ENCODE measurements around the gene UCN. TPM values are rescaled to one million over a fixed set of nuclear protein-coding genes. Genes with fewer than 3 reads are reported as not detected.
"Not testable (repeated sequence)": the region's sequence is repeated elsewhere in the genome, so short reads cannot be mapped to it uniquely, and the experiment has no call there.

The UCN gene
- 1 to 10 TPM in 1 of 2 donors, under 1 TPM in 1; 0.41 to 1.1 TPM for polyA plus RNA-seq

- Histone ChIP-seq H3K27ac (ENCODE audit: low read depth in 2 of 2, low read length in 1 of 2) (no peak within 1 kb of the TSS), H3K4me3 (ENCODE audit: low read depth in 1 of 2, low read length in 2 of 2) (no peak within 1 kb of the TSS), H3K9me3 (ENCODE audit: control insufficient read depth in 2 of 2, insufficient read depth in 1 of 2, low read depth in 1 of 2, low read length in 1 of 2) (no peaks in the 10 kb centered on the region), H3K36me3 (ENCODE audit: control insufficient read depth in 2 of 2, insufficient read depth in 2 of 2, low read length in 1 of 2) (peaks cover 0 to 3% of the 10 kb centered on the region in 2 donors), H3K4me1 (ENCODE audit: control insufficient read depth in 2 of 2, insufficient read depth in 2 of 2, low read length in 1 of 2) (peaks cover 5 to 13% of the 10 kb centered on the region in 2 donors), H3K27me3 (ENCODE audit: control insufficient read depth in 1 of 2, insufficient read depth in 2 of 2, low read length in 2 of 2) (peaks cover 0 to 21% of the 10 kb centered on the region in 2 donors)
- 31 to 45% methylated on average over 25 of the region's 25 CpGs for WGBS, 2 donors
Measured at GRCh38 chr2:27308359-27308881, at the start of gene UCN. UCN (minus strand) TSS chr2:27308445; CDS start chr2:27307895, 550 bp downstream.

GRCh38 chr2:27356382-27357181, 48.3 kb upstream of the UCN start, which contains the start of gene GTF3C2:
GTF3C2 (minus strand) TSS chr2:27356764; CDS start chr2:27343554, 13,210 bp downstream.
- Histone ChIP-seq H3K36me3 (ENCODE audit: control insufficient read depth in 2 of 2, insufficient read depth in 2 of 2, low read length in 1 of 2) (no peaks in the 10 kb centered on the region), H3K4me1 (ENCODE audit: control insufficient read depth in 2 of 2, insufficient read depth in 2 of 2, low read length in 1 of 2) (peaks cover 0 to 2% of the 10 kb centered on the region in 2 donors), H3K9me3 (ENCODE audit: control insufficient read depth in 2 of 2, insufficient read depth in 1 of 2, low read depth in 1 of 2, low read length in 1 of 2) (no peaks in the 10 kb centered on the region), H3K4me3 (ENCODE audit: low read depth in 1 of 2, low read length in 2 of 2) (peak within 1 kb of the TSS; percentile 67 to 97), H3K27ac (ENCODE audit: low read depth in 2 of 2, low read length in 1 of 2) (peak within 1 kb of the TSS; percentile 86 to 99), H3K27me3 (ENCODE audit: control insufficient read depth in 1 of 2, insufficient read depth in 2 of 2, low read length in 2 of 2) (no peaks in the 10 kb centered on the region)
- 0 to 1% methylated on average over 67 of the region's 67 CpGs for WGBS, 2 donors

GRCh38 chr2:27356056-27356381, 47.8 kb upstream of the UCN start:
- Histone ChIP-seq H3K4me1 (ENCODE audit: control insufficient read depth in 2 of 2, insufficient read depth in 2 of 2, low read length in 1 of 2) (peaks cover 0 to 2% of the 10 kb centered on the region in 2 donors), H3K27ac (ENCODE audit: low read depth in 2 of 2, low read length in 1 of 2) (peak overlapping the region; percentile 86 to 99)

GRCh38 chr2:27354597-27354927, 46.3 kb upstream of the UCN start:
- WGBS, 2 donors = 87 to 90% methylated on average over 7 of the region's 7 CpGs
- Histone ChIP-seq H3K4me1 (ENCODE audit: control insufficient read depth in 2 of 2, insufficient read depth in 2 of 2, low read length in 1 of 2) (peaks cover 0 to 2% of the 10 kb centered on the region in 2 donors), H3K9me3 (ENCODE audit: control insufficient read depth in 2 of 2, insufficient read depth in 1 of 2, low read depth in 1 of 2, low read length in 1 of 2) (no peaks in the 10 kb centered on the region), H3K4me3 (ENCODE audit: low read depth in 1 of 2, low read length in 2 of 2) (no peak overlapping the region), H3K36me3 (ENCODE audit: control insufficient read depth in 2 of 2, insufficient read depth in 2 of 2, low read length in 1 of 2) (no peaks in the 10 kb centered on the region), H3K27me3 (ENCODE audit: control insufficient read depth in 1 of 2, insufficient read depth in 2 of 2, low read length in 2 of 2) (no peaks in the 10 kb centered on the region), H3K27ac (ENCODE audit: low read depth in 2 of 2, low read length in 1 of 2) (no peak overlapping the region)

More at GRCh38 chr2:27356056-27356381, 47.8 kb upstream of the UCN start:
- H3K36me3 ChIP-seq (ENCODE audit: control insufficient read depth in 2 of 2, insufficient read depth in 2 of 2, low read length in 1 of 2) = no peaks in the 10 kb centered on the region
- peak overlapping the region; percentile 67 to 97 for H3K4me3 ChIP-seq (ENCODE audit: low read depth in 1 of 2, low read length in 2 of 2)
- H3K27me3 ChIP-seq (ENCODE audit: control insufficient read depth in 1 of 2, insufficient read depth in 2 of 2, low read length in 2 of 2) = no peaks in the 10 kb centered on the region
- 0% methylated on average over 12 of the region's 12 CpGs for WGBS, 2 donors
- H3K9me3 ChIP-seq (ENCODE audit: control insufficient read depth in 2 of 2, insufficient read depth in 1 of 2, low read depth in 1 of 2, low read length in 1 of 2) = no peaks in the 10 kb centered on the region

- 66 to 70% methylated on average over 7 of the region's 7 CpGs for WGBS, 2 donors
- Histone ChIP-seq H3K27ac (ENCODE audit: low read depth in 2 of 2, low read length in 1 of 2) (peak overlapping the region; percentile 59 to 71), H3K27me3 (ENCODE audit: control insufficient read depth in 1 of 2, insufficient read depth in 2 of 2, low read length in 2 of 2) (no peaks in the 10 kb centered on the region), H3K4me3 (ENCODE audit: low read depth in 1 of 2, low read length in 2 of 2) (no peak overlapping the region), H3K4me1 (ENCODE audit: control insufficient read depth in 2 of 2, insufficient read depth in 2 of 2, low read length in 1 of 2) (peaks cover 0 to 2% of the 10 kb centered on the region in 2 donors), H3K36me3 (ENCODE audit: control insufficient read depth in 2 of 2, insufficient read depth in 2 of 2, low read length in 1 of 2) (no peaks in the 10 kb centered on the region), H3K9me3 (ENCODE audit: control insufficient read depth in 2 of 2, insufficient read depth in 1 of 2, low read depth in 1 of 2, low read length in 1 of 2) (no peaks in the 10 kb centered on the region)
Measured at GRCh38 chr2:27353762-27354596, 45.7 kb upstream of the UCN start.

GRCh38 chr2:27353386-27353761, 45.1 kb upstream of the UCN start:
- WGBS, 2 donors = 96 to 97% methylated on average over 5 of the region's 5 CpGs
- H3K4me3 ChIP-seq (ENCODE audit: low read depth in 1 of 2, low read length in 2 of 2); H3K27me3 ChIP-seq (ENCODE audit: control insufficient read depth in 1 of 2, insufficient read depth in 2 of 2, low read length in 2 of 2); H3K4me1 ChIP-seq (ENCODE audit: control insufficient read depth in 2 of 2, insufficient read depth in 2 of 2, low read length in 1 of 2); H3K9me3 ChIP-seq (ENCODE audit: control insufficient read depth in 2 of 2, insufficient read depth in 1 of 2, low read depth in 1 of 2, low read length in 1 of 2); H3K36me3 ChIP-seq (ENCODE audit: control insufficient read depth in 2 of 2, insufficient read depth in 2 of 2, low read length in 1 of 2): not testable (repeated sequence)
- peak overlapping the region; percentile 59 to 71 for H3K27ac ChIP-seq (ENCODE audit: low read depth in 2 of 2, low read length in 1 of 2)

- Histone ChIP-seq H3K27ac (ENCODE audit: low read depth in 2 of 2, low read length in 1 of 2) (no peak overlapping the region), H3K9me3 (ENCODE audit: control insufficient read depth in 2 of 2, insufficient read depth in 1 of 2, low read depth in 1 of 2, low read length in 1 of 2) (no peaks in the 10 kb centered on the region), H3K27me3 (ENCODE audit: control insufficient read depth in 1 of 2, insufficient read depth in 2 of 2, low read length in 2 of 2) (no peaks in the 10 kb centered on the region), H3K36me3 (ENCODE audit: control insufficient read depth in 2 of 2, insufficient read depth in 2 of 2, low read length in 1 of 2) (no peaks in the 10 kb centered on the region), H3K4me3 (ENCODE audit: low read depth in 1 of 2, low read length in 2 of 2) (no peak overlapping the region), H3K4me1 (ENCODE audit: control insufficient read depth in 2 of 2, insufficient read depth in 2 of 2, low read length in 1 of 2) (peaks cover 0 to 4% of the 10 kb centered on the region in 2 donors)
- 77 to 79% methylated on average over 6 of the region's 6 CpGs for WGBS, 2 donors
Measured at GRCh38 chr2:27351802-27352598, 43.8 kb upstream of the UCN start.

- WGBS, 2 donors = 81 to 89% methylated on average over 7 of the region's 7 CpGs
- H3K36me3 ChIP-seq (ENCODE audit: control insufficient read depth in 2 of 2, insufficient read depth in 2 of 2, low read length in 1 of 2) = no peaks in the 10 kb centered on the region
- no peaks in the 10 kb centered on the region for H3K27me3 ChIP-seq (ENCODE audit: control insufficient read depth in 1 of 2, insufficient read depth in 2 of 2, low read length in 2 of 2)
- no peak overlapping the region for H3K4me3 ChIP-seq (ENCODE audit: low read depth in 1 of 2, low read length in 2 of 2)
- H3K27ac ChIP-seq (ENCODE audit: low read depth in 2 of 2, low read length in 1 of 2) = no peak overlapping the region
- no peaks in the 10 kb centered on the region for H3K9me3 ChIP-seq (ENCODE audit: control insufficient read depth in 2 of 2, insufficient read depth in 1 of 2, low read depth in 1 of 2, low read length in 1 of 2)
- H3K4me1 ChIP-seq (ENCODE audit: control insufficient read depth in 2 of 2, insufficient read depth in 2 of 2, low read length in 1 of 2) = peaks cover 0 to 4% of the 10 kb centered on the region in 2 donors
Measured at GRCh38 chr2:27350106-27350693, 42.0 kb upstream of the UCN start.

GRCh38 chr2:27347641-27348040, 39.4 kb upstream of the UCN start:
- Histone ChIP-seq H3K4me1 (ENCODE audit: control insufficient read depth in 2 of 2, insufficient read depth in 2 of 2, low read length in 1 of 2) (peaks cover 0 to 2% of the 10 kb centered on the region in 2 donors), H3K4me3 (ENCODE audit: low read depth in 1 of 2, low read length in 2 of 2) (no peak overlapping the region), H3K27ac (ENCODE audit: low read depth in 2 of 2, low read length in 1 of 2) (peak overlapping the region in 1 of 2 donors; percentile 52), H3K27me3 (ENCODE audit: control insufficient read depth in 1 of 2, insufficient read depth in 2 of 2, low read length in 2 of 2) (no peaks in the 10 kb centered on the region), H3K36me3 (ENCODE audit: control insufficient read depth in 2 of 2, insufficient read depth in 2 of 2, low read length in 1 of 2) (peaks cover 0 to 3% of the 10 kb centered on the region in 2 donors), H3K9me3 (ENCODE audit: control insufficient read depth in 2 of 2, insufficient read depth in 1 of 2, low read depth in 1 of 2, low read length in 1 of 2) (no peaks in the 10 kb centered on the region)
- WGBS, 2 donors = 93 to 94% methylated on average over 2 of the region's 2 CpGs
